WI38 (cell line): ENCODE measurements around the gene FMNL2.
"Not testable (repeated sequence)": the region's sequence is repeated elsewhere in the genome, so short reads cannot be mapped to it uniquely, and the experiment has no call there.

ENCODE experiments used
- H3K4me3 ChIP-seq: 2 replicates; pipeline ENCODE4 v1.5.1; 2011; ENCODE audit warnings: low read depth, mild to moderate bottlenecking, control low read depth, low read length
- TF ChIP-seq, protein P1 (sequence below): IDR thresholded peaks from 2 replicates; pipeline ENCODE4 v1.5.1; 2012; ENCODE audit warnings: low read depth, mild to moderate bottlenecking, control low read depth, low read length

FMNL2 gene

DNA sequence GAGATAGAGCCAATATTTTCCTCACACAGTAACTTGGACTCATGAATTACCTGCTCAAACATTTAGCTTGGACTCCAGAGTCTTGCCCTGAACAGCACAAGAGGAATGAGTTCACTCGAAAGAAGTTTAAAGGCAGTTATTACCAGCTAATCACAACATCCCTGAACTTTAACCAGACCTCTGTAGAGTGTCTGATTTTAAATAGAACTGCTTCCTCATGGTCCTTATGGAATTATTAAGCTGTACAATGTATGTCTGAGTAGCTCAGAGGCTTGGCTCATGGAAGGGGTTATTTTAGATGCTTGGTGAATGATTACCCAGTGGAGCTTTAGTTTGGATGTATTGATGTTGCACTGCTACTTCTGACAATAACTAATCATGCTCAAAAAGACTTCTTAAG lies 183.1 kb downstream of the FMNL2 start:
- TF ChIP-seq, protein P1, sequence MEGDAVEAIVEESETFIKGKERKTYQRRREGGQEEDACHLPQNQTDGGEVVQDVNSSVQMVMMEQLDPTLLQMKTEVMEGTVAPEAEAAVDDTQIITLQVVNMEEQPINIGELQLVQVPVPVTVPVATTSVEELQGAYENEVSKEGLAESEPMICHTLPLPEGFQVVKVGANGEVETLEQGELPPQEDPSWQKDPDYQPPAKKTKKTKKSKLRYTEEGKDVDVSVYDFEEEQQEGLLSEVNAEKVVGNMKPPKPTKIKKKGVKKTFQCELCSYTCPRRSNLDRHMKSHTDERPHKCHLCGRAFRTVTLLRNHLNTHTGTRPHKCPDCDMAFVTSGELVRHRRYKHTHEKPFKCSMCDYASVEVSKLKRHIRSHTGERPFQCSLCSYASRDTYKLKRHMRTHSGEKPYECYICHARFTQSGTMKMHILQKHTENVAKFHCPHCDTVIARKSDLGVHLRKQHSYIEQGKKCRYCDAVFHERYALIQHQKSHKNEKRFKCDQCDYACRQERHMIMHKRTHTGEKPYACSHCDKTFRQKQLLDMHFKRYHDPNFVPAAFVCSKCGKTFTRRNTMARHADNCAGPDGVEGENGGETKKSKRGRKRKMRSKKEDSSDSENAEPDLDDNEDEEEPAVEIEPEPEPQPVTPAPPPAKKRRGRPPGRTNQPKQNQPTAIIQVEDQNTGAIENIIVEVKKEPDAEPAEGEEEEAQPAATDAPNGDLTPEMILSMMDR, result no peak
- H3K4me3 ChIP-seq, result no peak overlapping the region

DNA sequence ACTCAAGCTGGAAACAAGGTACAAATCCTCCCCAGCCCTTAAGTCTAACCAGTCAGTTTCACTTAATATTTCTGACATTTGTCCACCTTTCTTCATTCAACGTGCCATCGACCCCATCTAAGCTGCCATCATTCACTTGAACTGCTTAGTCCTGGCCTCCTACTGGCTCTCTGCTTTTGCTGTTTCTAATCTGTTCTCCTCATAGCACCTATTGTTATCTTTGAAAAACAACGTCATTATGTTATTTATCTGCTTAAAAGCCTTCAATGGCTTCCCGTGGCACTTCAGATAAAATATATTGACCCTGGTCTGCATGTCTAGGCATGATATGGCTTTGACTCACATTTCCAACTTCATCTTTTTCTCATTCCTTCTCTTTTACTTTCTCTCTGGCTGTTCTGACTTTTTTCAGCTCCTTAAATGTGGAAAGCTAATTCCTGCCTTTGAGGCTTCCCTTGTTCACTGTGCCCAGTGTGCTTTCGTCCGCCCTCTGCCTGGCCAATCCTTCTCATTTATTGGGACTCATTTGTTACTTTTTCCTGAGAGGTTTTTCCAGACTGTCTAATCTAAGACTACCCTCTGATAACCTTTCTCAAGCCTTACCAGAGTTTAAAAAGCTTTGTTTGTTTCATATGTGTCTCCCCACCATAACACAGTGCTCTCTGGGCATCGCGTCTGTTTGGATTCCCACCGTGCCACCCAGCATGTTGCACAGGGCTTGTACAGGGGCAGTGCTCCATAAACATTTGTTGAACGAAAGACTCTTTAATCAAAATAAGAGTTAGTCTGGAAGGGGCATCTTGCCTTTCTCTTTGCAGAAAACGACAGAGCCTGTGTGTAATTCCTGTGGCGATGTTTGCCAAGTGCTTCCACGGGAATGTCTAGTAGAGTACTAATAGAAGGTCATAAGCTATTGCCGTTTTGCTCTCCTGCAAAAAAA lies 183.9 kb downstream of the FMNL2 start:
- TF ChIP-seq, protein P1, result no peak
- no peak overlapping the region for H3K4me3 ChIP-seq

DNA sequence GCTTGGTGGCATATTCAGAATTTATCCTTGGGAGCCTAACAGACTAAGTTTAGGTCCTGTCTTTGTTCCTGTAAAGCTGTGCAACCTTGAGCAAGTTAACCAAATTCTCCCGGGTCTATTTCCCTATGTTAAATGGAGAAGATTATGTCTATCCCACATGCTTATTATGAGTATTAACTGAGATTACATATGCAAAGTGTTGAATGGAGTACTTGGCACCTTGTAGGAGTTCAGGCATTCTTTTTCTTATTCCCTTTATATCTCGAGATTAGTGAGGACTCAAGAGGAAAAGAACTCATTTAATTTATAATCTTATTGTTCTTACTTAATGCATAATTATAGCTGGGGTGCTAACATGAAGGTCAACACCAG lies 184.6 kb downstream of the FMNL2 start:
- H3K4me3 ChIP-seq, result no peak overlapping the region
- TF ChIP-seq, protein P1, result no peak

DNA sequence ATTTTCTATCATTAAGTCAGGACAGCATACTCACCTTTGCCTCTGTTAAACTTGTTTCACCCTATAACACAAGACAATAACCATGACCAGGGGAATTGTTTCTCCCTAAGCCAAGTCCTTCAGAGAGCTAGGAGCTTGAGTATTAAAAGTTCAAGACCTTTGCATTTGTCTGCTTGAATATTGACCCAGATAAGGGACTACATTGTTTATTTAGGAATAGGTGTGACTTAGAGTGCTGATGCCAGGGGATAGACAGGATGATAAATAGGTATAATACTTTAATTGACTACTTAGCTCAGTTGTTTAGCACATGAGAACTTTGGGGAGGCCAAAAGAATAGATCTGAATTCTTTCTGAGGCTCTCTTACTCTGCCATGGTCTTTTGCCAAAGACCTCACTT lies 185.8 kb downstream of the FMNL2 start:
- no peak overlapping the region for H3K4me3 ChIP-seq
- TF ChIP-seq, protein P1, result no peak

DNA sequence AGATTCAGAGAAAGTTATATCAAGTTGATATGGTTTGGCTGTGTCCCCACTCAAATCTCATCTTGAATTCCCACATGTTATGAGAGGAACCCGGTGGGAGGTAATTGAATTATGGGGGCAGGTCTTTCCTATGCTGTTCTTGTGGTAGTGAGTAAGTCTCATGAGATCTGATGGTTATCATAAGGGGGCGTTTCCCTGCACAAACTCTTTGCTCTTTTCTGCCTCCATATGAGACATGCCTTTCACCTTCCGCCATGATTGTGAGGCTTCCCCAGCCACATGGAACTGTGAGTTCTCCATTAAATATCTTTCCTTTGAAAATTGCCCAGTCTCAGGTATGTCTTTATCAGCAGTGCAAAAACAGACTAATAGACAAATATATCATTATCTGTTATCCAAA lies 187.5 kb downstream of the FMNL2 start:
- not testable (repeated sequence) for H3K4me3 ChIP-seq

DNA sequence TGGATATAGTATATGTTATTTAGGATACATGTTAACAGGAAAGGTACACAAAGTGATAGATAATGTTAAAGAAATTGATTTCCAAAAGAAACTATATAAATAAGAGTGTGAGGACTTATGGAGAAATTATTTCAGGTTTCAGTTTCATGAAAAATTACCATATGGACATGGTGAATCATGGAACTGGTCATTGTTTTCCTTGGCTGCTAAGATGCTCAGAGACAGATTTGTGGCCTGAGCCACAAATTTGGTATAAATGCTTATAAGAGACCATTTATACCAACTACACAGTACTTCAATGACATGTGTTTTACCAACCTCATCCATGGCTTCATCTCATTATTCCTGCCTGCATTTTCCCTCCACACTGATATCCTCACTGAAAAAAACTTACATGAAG lies 188.1 kb downstream of the FMNL2 start:
- TF ChIP-seq, protein P1, result no peak
- no peak overlapping the region for H3K4me3 ChIP-seq

DNA sequence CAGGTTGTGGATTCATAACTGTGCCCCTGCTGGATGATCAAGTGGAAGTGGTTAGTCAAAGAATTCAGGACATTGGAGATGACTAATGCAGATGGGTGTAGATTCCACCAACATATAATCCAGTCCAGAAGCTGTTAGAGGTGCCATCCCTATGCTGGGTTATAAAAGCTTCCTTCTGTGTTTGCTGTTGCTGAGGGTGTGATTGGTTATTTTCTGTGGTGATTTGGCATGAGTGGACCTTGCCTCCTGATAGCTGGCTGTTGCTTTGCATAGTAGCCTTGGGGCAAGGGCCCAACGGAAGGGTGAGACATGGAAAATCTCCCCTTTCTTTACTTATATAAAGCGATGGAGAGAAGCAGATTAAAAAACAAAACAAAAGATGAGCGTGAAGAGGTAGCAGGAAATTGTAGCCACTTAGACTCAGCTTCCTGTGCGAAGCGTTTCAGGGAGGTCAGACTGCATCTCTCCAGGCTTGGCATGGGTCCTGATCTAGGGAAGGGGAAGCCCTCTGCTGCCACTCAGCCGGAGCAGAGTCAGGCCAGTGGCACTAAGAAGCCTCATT lies 190.4 kb downstream of the FMNL2 start:
- TF ChIP-seq, protein P1, result no peak
- no peak overlapping the region for H3K4me3 ChIP-seq
